K562 (cell line): ENCODE results near the gene RTBDN. TPM values are rescaled to one million over a fixed set of nuclear protein-coding genes. Genes with fewer than 3 reads are reported as not detected.
A peak's percentile ranks its signal among the peaks of the same experiment; 100 is the strongest.

Experiments
- CEBPB ChIP-seq: fragments of 450-650 bp; IDR thresholded peaks from 2 replicates; pipeline ENCODE4 v1.6.1; 2016; ENCODE audit warnings: missing genetic modification characterization, missing compliant biosample characterization
- CHD1 ChIP-seq: fragments of 200-600 bp; sonication (generic); IDR thresholded peaks from one replicate; pipeline ENCODE4 v1.6.1; 2012; ENCODE audit warnings: mild to moderate bottlenecking, moderate library complexity, low read length, inconsistent platforms
- CTCF ChIP-seq, 3 experiments: IDR thresholded peaks in 2 of 3; conservative IDR thresholded peaks in 1 of 3; 2 replicates each; pipeline ENCODE4 v1.5.1; 2011 to 2012; ENCODE audit warnings: low read length in 3 of 3, mild to moderate bottlenecking in 3 of 3, control low read depth in 2 of 3, improper control_type of control experiment in 1 of 3, inconsistent platforms in 1 of 3, low read depth in 1 of 3, mixed read lengths in 1 of 3, moderate library complexity in 1 of 3; ENCODE audit not compliant: insufficient read depth in 2 of 3
- GATAD2A ChIP-seq: fragments of 450-650 bp; IDR thresholded peaks from 2 replicates; pipeline ENCODE4 v1.6.1; 2017
- HDAC2 ChIP-seq: fragments of 450-650 bp; IDR thresholded peaks from 2 replicates; pipeline ENCODE4 v1.6.1; 2016; ENCODE audit warnings: mild to moderate bottlenecking
- IFI16 ChIP-seq: fragments of 250-450 bp; sonication (Bioruptor Pico); IDR thresholded peaks from 2 replicates; pipeline ENCODE4 v2.1.2; 2022; ENCODE audit warnings: mild to moderate bottlenecking, inconsistent platforms
- ILK ChIP-seq: fragments of 450-650 bp; IDR thresholded peaks from 2 replicates; pipeline ENCODE4 v1.6.1; 2016; ENCODE audit warnings: missing genetic modification characterization, low read depth, mild to moderate bottlenecking, missing compliant biosample characterization, moderate library complexity, borderline replicate concordance
- MYNN ChIP-seq, 2 experiments: sonication (generic); formaldehyde crosslinking in 1 of 2; IDR thresholded peaks; 2 replicates each; pipeline versions ENCODE4 v1.5.0 to v1.6.1; 2016 to 2020; ENCODE audit warnings: antibody characterized with exemption in 1 of 2, missing genetic modification reagents in 1 of 2
- NCOA2 ChIP-seq, 2 experiments: fragments of 450-650 bp; IDR thresholded peaks; 2 replicates each; pipeline ENCODE4 v1.6.1; 2018; ENCODE audit warnings: mild to moderate bottlenecking in 2 of 2, moderate library complexity in 1 of 2; ENCODE audit not compliant: partially characterized antibody in 2 of 2
- RBM22 ChIP-seq: fragments of 200-400 bp; formaldehyde crosslinking; IDR thresholded peaks from 2 replicates; pipeline ENCODE4 v1.6.1; 2018; ENCODE audit warnings: low read length, low read depth; ENCODE audit not compliant: poor library complexity, severe bottlenecking
- RERE ChIP-seq: sonication (generic); formaldehyde crosslinking; IDR thresholded peaks from 2 replicates; pipeline ENCODE4 v1.8.0; 2023; ENCODE audit warnings: missing genetic modification reagents, mild to moderate bottlenecking, borderline replicate concordance
- ZC3H11A ChIP-seq: IDR thresholded peaks from 2 replicates; pipeline ENCODE4 v1.6.1; 2012; ENCODE audit warnings: low read depth, low read length, improper control_type of control experiment
- ZNF121 ChIP-seq: sonication (generic); formaldehyde crosslinking; conservative IDR thresholded peaks from 2 replicates; pipeline ENCODE4 v1.8.0; 2022; ENCODE audit warnings: missing genetic modification reagents
- polyA plus RNA-seq, 8 experiments: library from polyadenylated mRNA; depleted of rRNA in 4 of 8; stranded (reverse) in 5 of 8; unstranded in 3 of 8; fragments of >200 nt; fragmentation: Nextera tagmentation in 2 of 8; fragmentation: Illumina TruSeq in 1 of 8; extraction: Ambion mirVana in 2 of 8; extraction: Trizol in 1 of 8; gene quantifications; 2 replicates each; pipeline versions ENCODE4 v1.2.1 to v1.2.3, GENCODE V29; 2011 to 2014; ENCODE audit warnings: inconsistent platforms in 1 of 8, missing spikeins in 1 of 8
- total RNA-seq, 7 experiments: library from RNA; depleted of rRNA in 6 of 7; stranded (reverse); fragments of >200 nt in 6 of 7; fragmentation: Illumina TruSeq in 2 of 7; extraction: Trizol in 2 of 7; gene quantifications; 2 replicates each; pipeline versions ENCODE4 v1.2.1 to v1.2.3, GENCODE V29; 2011 to 2021; ENCODE audit warnings: low replicate concordance in 1 of 7
- TF ChIP-seq, protein P1 (sequence below): fragments of 200-800 bp; sonication (Bioruptor generic); IDR thresholded peaks from 2 replicates; pipeline ENCODE4 v1.6.1; 2017; ENCODE audit warnings: missing genetic modification characterization, missing compliant biosample characterization
- TF ChIP-seq, protein P2 (sequence below): fragments of 450-650 bp; conservative IDR thresholded peaks from 2 replicates; pipeline ENCODE4 v1.6.1; 2016; ENCODE audit warnings: missing genetic modification characterization, low read depth, mild to moderate bottlenecking, missing compliant biosample characterization, moderate library complexity

The RTBDN gene
- total and polyA plus RNA-seq, 9 of the 15 experiments (the other 6 are each of a cell fraction or from before 2014, with no cell fraction given), result 0.20 to 2.3 (median 0.72) TPM; not detected in 1

GRCh38 chr19:12801466-12802266 lies 32.7 kb downstream of the RTBDN start, which contains the start of the genes PRDX2 and THSD8 (continued):
- TF ChIP-seq RERE (CRISPR knock-in tag) (no peak), ZC3H11A (no peak), IFI16 (no peak), ZNF121 (CRISPR knock-in tag) (no peak), MYNN (IDR thresholded peaks at IDR 0.05) (peak; percentile 31; the same call in 1 of the 2 replicates), MYNN (CRISPR knock-in tag; IDR thresholded peaks at IDR 0.05) (no peak), HDAC2 (peak; percentile 21; the same call in 1 of the 2 replicates), NCOA2 (IDR thresholded peaks at IDR 0.05; ENCODE audit: partially characterized antibody in 2 of 2) (no peak), ILK (tag) (no peak), RBM22 (no peak), GATAD2A (peak; percentile 25; the same call in 1 of the 2 replicates), CTCF (IDR thresholded peaks at IDR 0.05 in 2 of 3, conservative IDR thresholded peaks at IDR 0.05 in 1 of 3; ENCODE audit: insufficient read depth in 2 of 3, low read depth in 1 of 3, low read length in 3 of 3) (no peak), CEBPB (no peak), CHD1 (peak; percentile 92)
- TF ChIP-seq, protein P1, sequence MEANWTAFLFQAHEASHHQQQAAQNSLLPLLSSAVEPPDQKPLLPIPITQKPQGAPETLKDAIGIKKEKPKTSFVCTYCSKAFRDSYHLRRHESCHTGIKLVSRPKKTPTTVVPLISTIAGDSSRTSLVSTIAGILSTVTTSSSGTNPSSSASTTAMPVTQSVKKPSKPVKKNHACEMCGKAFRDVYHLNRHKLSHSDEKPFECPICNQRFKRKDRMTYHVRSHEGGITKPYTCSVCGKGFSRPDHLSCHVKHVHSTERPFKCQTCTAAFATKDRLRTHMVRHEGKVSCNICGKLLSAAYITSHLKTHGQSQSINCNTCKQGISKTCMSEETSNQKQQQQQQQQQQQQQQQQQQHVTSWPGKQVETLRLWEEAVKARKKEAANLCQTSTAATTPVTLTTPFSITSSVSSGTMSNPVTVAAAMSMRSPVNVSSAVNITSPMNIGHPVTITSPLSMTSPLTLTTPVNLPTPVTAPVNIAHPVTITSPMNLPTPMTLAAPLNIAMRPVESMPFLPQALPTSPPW (CRISPR knock-in tag), result peak; percentile 68
- TF ChIP-seq, protein P2, sequence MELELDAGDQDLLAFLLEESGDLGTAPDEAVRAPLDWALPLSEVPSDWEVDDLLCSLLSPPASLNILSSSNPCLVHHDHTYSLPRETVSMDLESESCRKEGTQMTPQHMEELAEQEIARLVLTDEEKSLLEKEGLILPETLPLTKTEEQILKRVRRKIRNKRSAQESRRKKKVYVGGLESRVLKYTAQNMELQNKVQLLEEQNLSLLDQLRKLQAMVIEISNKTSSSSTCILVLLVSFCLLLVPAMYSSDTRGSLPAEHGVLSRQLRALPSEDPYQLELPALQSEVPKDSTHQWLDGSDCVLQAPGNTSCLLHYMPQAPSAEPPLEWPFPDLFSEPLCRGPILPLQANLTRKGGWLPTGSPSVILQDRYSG (tag), result no peak
